GM23338 (cell line): ENCODE data around the gene E4F1. TPM values are rescaled to one million over a fixed set of nuclear protein-coding genes. Genes with fewer than 3 reads are reported as not detected.

Experiments used
- ATAC-seq: fragments of 200-7000 bp; cut with Tn5 transposase; 3 replicates; pipeline ENCODE4 v1.9.1; 2020
- DNase-seq: peaks from one replicate; pipeline ENCODE4 v3.0.0-alpha.2; 2015; ENCODE audit warnings: low spot score
- H2AFZ ChIP-seq: fragments of 200-600 bp; sonication (generic); 2 replicates; pipeline ENCODE4 v1.8.0; 2016; ENCODE audit warnings: antibody characterized with exemption, mild to moderate bottlenecking, moderate library complexity
- H3F3A ChIP-seq: fragments of 200-600 bp; sonication (generic); replicated peaks from 2 replicates; pipeline ENCODE4 v1.8.0; 2017; ENCODE audit warnings: antibody characterized with exemption, mixed run types, low read depth
- H3K27ac ChIP-seq: fragments of 200-600 bp; sonication (generic); 2 replicates; pipeline ENCODE4 v1.6.1; 2016; ENCODE audit warnings: low read depth
- H3K27me3 ChIP-seq: fragments of 200-600 bp; sonication (generic); 2 replicates; pipeline ENCODE4 v1.8.0; 2016; ENCODE audit warnings: mild to moderate bottlenecking, mixed run types, moderate library complexity; ENCODE audit not compliant: insufficient read depth
- H3K36me3 ChIP-seq: fragments of 200-600 bp; sonication (generic); 2 replicates; pipeline ENCODE4 v1.8.0; 2016; ENCODE audit warnings: mild to moderate bottlenecking; ENCODE audit not compliant: insufficient read depth
- H3K4me1 ChIP-seq: fragments of 200-600 bp; sonication (generic); 2 replicates; pipeline ENCODE4 v1.8.0; 2016; ENCODE audit warnings: mild to moderate bottlenecking, moderate library complexity; ENCODE audit not compliant: insufficient read depth
- H3K4me2 ChIP-seq: fragments of 200-600 bp; sonication (generic); 2 replicates; pipeline ENCODE4 v1.7.1; 2017; ENCODE audit warnings: mixed run types
- H3K4me3 ChIP-seq: fragments of 200-600 bp; sonication (generic); 2 replicates; pipeline ENCODE4 v1.6.1; 2016; ENCODE audit warnings: mixed run types
- H3K79me2 ChIP-seq: fragments of 200-600 bp; sonication (generic); replicated peaks from 2 replicates; pipeline ENCODE4 v1.8.0; 2017; ENCODE audit warnings: mild to moderate bottlenecking; ENCODE audit not compliant: insufficient read depth
- H3K9me2 ChIP-seq: fragments of 200-600 bp; sonication (generic); 2 replicates; pipeline ENCODE4 v1.8.0; 2017; ENCODE audit not compliant: insufficient read depth
- H4K20me1 ChIP-seq: fragments of 200-600 bp; sonication (generic); replicated peaks from 2 replicates; pipeline ENCODE4 v1.8.0; 2017; ENCODE audit warnings: mild to moderate bottlenecking; ENCODE audit not compliant: insufficient read depth
- H3K27ac Mint-ChIP-seq: 2 replicates; pipeline ENCODE4 v1.8.0; 2020; ENCODE audit warnings: inconsistent platforms, mild to moderate bottlenecking, moderate library complexity, mixed read lengths
- H3K27me3 Mint-ChIP-seq: 3 replicates; pipeline ENCODE4 v1.8.0; 2022; ENCODE audit warnings: low read depth, mild to moderate bottlenecking, moderate library complexity, mixed read lengths, inconsistent platforms; ENCODE audit not compliant: insufficient read depth, poor library complexity
- H3K36me3 Mint-ChIP-seq: 3 replicates; pipeline ENCODE4 v1.8.0; 2021; ENCODE audit warnings: low read depth, mild to moderate bottlenecking, inconsistent platforms, moderate library complexity, mixed read lengths
- H3K4me1 Mint-ChIP-seq: 3 replicates; pipeline ENCODE4 v1.8.0; 2020; ENCODE audit warnings: mild to moderate bottlenecking, inconsistent platforms, mixed read lengths
- H3K4me3 Mint-ChIP-seq: 3 replicates; pipeline ENCODE4 v1.8.0; 2021; ENCODE audit warnings: moderate library complexity, mild to moderate bottlenecking, inconsistent platforms, mixed read lengths
- H3K9me3 Mint-ChIP-seq: 3 replicates; pipeline ENCODE4 v1.8.0; 2020; ENCODE audit warnings: moderate library complexity, mild to moderate bottlenecking, inconsistent platforms, mixed read lengths
- CTCF ChIP-seq, 2 experiments: fragments of 200-600 bp in 1 of 2; sonication (generic) in 1 of 2; conservative IDR thresholded peaks; 2 replicates each; pipeline versions ENCODE4 v1.5.1 to v1.6.1; 2016 to 2017; ENCODE audit warnings: antibody characterized with exemption in 2 of 2, low read depth in 2 of 2, mild to moderate bottlenecking in 2 of 2, moderate library complexity in 1 of 2
- EZH2 ChIP-seq: fragments of 200-600 bp; sonication (generic); IDR thresholded peaks from one replicate; pipeline ENCODE4 v1.8.0; 2017; ENCODE audit warnings: antibody characterized with exemption, mild to moderate bottlenecking, low read depth; ENCODE audit not compliant: unreplicated experiment
- EZH2phosphoT487 ChIP-seq: fragments of 200-600 bp; sonication (generic); IDR thresholded peaks from one replicate; pipeline ENCODE4 v1.8.1; 2018; ENCODE audit warnings: antibody characterized with exemption; ENCODE audit not compliant: unreplicated experiment
- NANOG ChIP-seq: IDR thresholded peaks from 2 replicates; pipeline ENCODE4 v1.6.1; 2016; ENCODE audit warnings: antibody characterized with exemption, borderline replicate concordance
- STAT1 ChIP-seq: IDR thresholded peaks from one replicate; pipeline ENCODE4 v1.6.1; 2016; ENCODE audit warnings: antibody characterized with exemption; ENCODE audit not compliant: unreplicated experiment
- ZNF331 ChIP-seq: fragments of 250-450 bp; sonication (Bioruptor Pico); IDR thresholded peaks from 2 replicates; pipeline ENCODE4 v1.5.0; 2020; ENCODE audit warnings: low read depth, mild to moderate bottlenecking, moderate library complexity
- ZNF462 ChIP-seq: fragments of 250-450 bp; sonication (Bioruptor Pico); IDR thresholded peaks from 2 replicates; pipeline ENCODE4 v1.5.0; 2020; ENCODE audit warnings: mild to moderate bottlenecking, moderate library complexity
- polyA plus RNA-seq: library from polyadenylated mRNA; unstranded; fragments of >200 nt; fragmentation: Nextera tagmentation; extraction: Ambion mirVana; gene quantifications from 2 replicates; pipeline ENCODE4 v1.2.1, GENCODE V29; 2016
- total RNA-seq: library from RNA; depleted of rRNA; stranded (reverse); fragments of >200 nt; shearing (Covaris generic); gene quantifications from 2 replicates; pipeline ENCODE4 v1.2.3, GENCODE V29; 2014
- TF ChIP-seq, protein P1 (sequence below): IDR thresholded peaks from one replicate; pipeline ENCODE4 v1.6.1; 2018; ENCODE audit warnings: antibody characterized with exemption; ENCODE audit not compliant: unreplicated experiment

E4F1 gene
- total and polyA plus RNA-seq, 2 experiments from 2014 or later: 22.6 to 45.5 TPM

GRCh38 chr16:2278956-2279800 is 55.8 kb downstream of the E4F1 start:
- ATAC-seq: no peak
- Histone ChIP-seq H3K4me3 (no peak overlapping the region), H2AFZ (no peak overlapping the region), H3K4me2 (no peak overlapping the region), H3K36me3 (no peaks in the 10 kb centered on the region), H3K27me3 (no peaks in the 10 kb centered on the region), H4K20me1 (no peaks in the 10 kb centered on the region; the same call in 1 of the 2 replicates), H3K9me2 (no peaks in the 10 kb centered on the region), H3K4me1 (no peaks in the 10 kb centered on the region), H3K79me2 (no peaks in the 10 kb centered on the region), H3K27ac (no peak overlapping the region), H3F3A (no peaks in the 10 kb centered on the region)
- no peak overlapping the region for H3K27ac Mint-ChIP-seq
- no peaks in the 10 kb centered on the region for H3K9me3 Mint-ChIP-seq
- H3K4me1 Mint-ChIP-seq: peaks cover 8% of the 10 kb centered on the region; the same call in 2 of the 3 replicates
- no peak for TF ChIP-seq ZNF331 (CRISPR knock-in tag)
- no peak for TF ChIP-seq EZH2phosphoT487
- no peak for DNase-seq
- H3K4me3 Mint-ChIP-seq: no peak overlapping the region
- H3K27me3 Mint-ChIP-seq: peaks cover 11% of the 10 kb centered on the region
- no peaks in the 10 kb centered on the region; the same call in 2 of the 3 replicates for H3K36me3 Mint-ChIP-seq

DNA sequence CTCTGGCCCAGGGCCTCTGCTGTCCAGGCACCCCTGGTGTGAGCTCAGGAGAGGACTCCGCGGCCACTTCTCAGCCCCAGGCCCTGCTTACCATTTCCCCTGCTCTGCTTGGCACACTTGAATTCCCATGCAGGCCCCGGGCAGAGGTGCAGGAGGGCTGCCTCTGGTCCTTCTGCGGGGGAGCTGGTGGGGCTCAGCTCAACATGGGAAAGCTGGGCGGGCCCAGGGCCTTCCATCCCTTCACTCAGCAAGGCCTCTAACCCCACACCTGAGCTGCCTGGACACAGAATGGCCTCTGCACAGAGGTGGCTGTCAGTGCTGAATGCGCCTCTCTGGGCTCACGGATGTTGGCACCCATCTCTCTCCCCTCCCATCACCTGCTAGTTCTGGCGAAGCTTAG is 57.1 kb downstream of the E4F1 start:
- DNase-seq: no peak
- Histone ChIP-seq H3K4me1 (no peaks in the 10 kb centered on the region), H3F3A (no peaks in the 10 kb centered on the region), H3K27ac (no peak overlapping the region), H4K20me1 (no peaks in the 10 kb centered on the region; the same call in 1 of the 2 replicates), H3K79me2 (no peaks in the 10 kb centered on the region), H3K4me3 (no peak overlapping the region), H3K9me2 (no peaks in the 10 kb centered on the region), H3K4me2 (no peak overlapping the region), H2AFZ (no peak overlapping the region), H3K27me3 (no peaks in the 10 kb centered on the region), H3K36me3 (no peaks in the 10 kb centered on the region)
- no peaks in the 10 kb centered on the region; the same call in 2 of the 3 replicates for H3K36me3 Mint-ChIP-seq
- no peaks in the 10 kb centered on the region for H3K9me3 Mint-ChIP-seq
- peaks cover 8% of the 10 kb centered on the region; the same call in 2 of the 3 replicates for H3K4me1 Mint-ChIP-seq
- no peak overlapping the region; the same call in 2 of the 3 replicates for H3K4me3 Mint-ChIP-seq
- H3K27ac Mint-ChIP-seq: no peak overlapping the region
- TF ChIP-seq EZH2phosphoT487 (no peak), CTCF (conservative IDR thresholded peaks at IDR 0.05; ENCODE audit: low read depth in 2 of 2) (no peak), EZH2 (no peak), NANOG (no peak), STAT1 (no peak), ZNF462 (CRISPR knock-in tag) (no peak)
- TF ChIP-seq, protein P1, sequence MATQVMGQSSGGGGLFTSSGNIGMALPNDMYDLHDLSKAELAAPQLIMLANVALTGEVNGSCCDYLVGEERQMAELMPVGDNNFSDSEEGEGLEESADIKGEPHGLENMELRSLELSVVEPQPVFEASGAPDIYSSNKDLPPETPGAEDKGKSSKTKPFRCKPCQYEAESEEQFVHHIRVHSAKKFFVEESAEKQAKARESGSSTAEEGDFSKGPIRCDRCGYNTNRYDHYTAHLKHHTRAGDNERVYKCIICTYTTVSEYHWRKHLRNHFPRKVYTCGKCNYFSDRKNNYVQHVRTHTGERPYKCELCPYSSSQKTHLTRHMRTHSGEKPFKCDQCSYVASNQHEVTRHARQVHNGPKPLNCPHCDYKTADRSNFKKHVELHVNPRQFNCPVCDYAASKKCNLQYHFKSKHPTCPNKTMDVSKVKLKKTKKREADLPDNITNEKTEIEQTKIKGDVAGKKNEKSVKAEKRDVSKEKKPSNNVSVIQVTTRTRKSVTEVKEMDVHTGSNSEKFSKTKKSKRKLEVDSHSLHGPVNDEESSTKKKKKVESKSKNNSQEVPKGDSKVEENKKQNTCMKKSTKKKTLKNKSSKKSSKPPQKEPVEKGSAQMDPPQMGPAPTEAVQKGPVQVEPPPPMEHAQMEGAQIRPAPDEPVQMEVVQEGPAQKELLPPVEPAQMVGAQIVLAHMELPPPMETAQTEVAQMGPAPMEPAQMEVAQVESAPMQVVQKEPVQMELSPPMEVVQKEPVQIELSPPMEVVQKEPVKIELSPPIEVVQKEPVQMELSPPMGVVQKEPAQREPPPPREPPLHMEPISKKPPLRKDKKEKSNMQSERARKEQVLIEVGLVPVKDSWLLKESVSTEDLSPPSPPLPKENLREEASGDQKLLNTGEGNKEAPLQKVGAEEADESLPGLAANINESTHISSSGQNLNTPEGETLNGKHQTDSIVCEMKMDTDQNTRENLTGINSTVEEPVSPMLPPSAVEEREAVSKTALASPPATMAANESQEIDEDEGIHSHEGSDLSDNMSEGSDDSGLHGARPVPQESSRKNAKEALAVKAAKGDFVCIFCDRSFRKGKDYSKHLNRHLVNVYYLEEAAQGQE: no peak
- peaks cover 11% of the 10 kb centered on the region for H3K27me3 Mint-ChIP-seq
- ATAC-seq: no peak
